ENCODE results near the gene STK31.

DNA sequence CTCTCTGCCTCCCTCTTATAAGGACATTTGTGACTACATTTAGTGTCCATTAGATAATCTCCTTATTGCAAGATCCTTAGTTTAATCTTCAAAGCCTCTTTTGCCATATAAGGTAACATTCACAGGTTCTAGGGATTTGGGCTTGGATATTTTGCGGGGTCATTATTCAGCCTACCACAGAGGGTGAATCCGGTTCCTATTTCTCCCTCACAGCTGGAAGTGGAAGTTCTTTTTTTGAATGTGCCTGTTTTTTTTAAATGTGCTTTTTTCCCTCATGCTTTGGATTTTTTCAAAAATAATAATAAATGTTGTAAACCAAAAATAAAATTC lies 47.1 kb upstream of the STK31 start:
- TF ChIP-seq, protein P1, sequence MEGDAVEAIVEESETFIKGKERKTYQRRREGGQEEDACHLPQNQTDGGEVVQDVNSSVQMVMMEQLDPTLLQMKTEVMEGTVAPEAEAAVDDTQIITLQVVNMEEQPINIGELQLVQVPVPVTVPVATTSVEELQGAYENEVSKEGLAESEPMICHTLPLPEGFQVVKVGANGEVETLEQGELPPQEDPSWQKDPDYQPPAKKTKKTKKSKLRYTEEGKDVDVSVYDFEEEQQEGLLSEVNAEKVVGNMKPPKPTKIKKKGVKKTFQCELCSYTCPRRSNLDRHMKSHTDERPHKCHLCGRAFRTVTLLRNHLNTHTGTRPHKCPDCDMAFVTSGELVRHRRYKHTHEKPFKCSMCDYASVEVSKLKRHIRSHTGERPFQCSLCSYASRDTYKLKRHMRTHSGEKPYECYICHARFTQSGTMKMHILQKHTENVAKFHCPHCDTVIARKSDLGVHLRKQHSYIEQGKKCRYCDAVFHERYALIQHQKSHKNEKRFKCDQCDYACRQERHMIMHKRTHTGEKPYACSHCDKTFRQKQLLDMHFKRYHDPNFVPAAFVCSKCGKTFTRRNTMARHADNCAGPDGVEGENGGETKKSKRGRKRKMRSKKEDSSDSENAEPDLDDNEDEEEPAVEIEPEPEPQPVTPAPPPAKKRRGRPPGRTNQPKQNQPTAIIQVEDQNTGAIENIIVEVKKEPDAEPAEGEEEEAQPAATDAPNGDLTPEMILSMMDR (IDR thresholded peaks at IDR 0.05), result no peak
- TF ChIP-seq POLR2A (IDR thresholded peaks at IDR 0.05), result no peak
